Skeletal muscle cell (primary cell): ENCODE measurements around the gene SYNE2.

Experiments used
- DNase-seq: peaks from one replicate; pipeline ENCODE4 v3.0.0-alpha.2; 2010; ENCODE audit warnings: low read depth
- H3K4me3 ChIP-seq: 2 replicates; pipeline ENCODE4 v1.5.1; 2011; ENCODE audit warnings: low read depth, mild to moderate bottlenecking, control low read depth, low read length, moderate library complexity

SYNE2 gene

DNA sequence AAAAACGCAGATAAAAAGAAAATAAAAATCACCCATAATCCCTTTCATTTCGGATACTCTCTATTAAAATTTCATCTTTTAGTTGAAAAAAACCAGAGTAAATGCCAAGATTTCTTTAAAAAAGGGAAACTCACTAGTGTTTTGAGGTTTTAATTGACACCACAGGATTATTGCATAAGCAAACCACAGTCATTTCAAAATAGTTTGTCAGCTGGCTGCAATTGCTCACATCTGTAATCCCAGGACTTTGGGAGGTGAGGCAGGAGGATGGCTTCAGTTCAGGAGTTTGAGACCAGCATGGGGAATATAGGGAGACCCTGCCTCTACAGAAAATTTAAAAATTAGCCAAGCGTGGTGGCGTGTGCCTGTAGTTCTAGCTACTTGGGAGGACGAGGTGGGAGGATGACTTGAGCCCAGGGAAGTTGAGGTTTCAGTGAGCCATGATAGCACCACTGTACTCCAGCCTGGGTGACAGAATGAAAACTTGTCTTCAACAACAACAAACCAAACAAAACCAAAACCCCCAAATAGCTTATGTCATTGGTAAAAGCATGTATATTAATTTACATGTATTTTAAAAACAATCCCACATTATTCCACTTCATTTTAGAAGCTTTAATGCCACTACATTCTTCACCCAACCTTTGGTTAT, 48.8 kb downstream of the SYNE2 start:
- peak; percentile 60 for DNase-seq
- H3K4me3 ChIP-seq: no peak overlapping the region

DNA sequence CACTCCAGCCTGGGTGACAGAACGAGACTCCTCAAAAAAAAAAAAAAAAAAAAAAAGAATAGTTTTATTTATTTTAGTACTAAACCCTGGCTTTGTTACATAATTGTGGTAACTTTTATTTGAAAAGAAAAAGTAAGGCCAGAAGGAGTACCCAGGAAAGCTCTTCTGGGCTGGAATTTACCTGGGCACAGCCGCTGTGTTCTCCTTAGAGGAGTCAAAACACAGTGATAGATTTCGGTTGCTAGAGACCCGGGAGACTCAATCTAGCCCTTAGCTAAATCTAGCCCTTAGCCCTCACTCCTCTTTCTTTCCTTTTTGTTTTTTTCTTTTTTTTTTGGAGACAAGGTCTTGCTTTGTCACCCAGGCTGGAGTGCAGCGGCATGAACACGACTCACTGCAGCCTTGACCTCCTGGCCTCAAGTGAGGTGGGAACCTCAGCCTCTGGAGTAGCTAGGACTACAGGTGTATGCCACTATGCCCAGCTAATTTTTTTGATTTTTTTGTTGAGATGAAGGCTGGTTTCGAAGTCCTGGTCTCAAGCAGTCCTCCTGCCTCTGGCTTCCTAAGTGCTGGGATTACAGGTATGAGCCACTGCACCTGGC, 49.7 kb downstream of the SYNE2 start:
- no peak for DNase-seq
- H3K4me3 ChIP-seq: no peak overlapping the region

DNA sequence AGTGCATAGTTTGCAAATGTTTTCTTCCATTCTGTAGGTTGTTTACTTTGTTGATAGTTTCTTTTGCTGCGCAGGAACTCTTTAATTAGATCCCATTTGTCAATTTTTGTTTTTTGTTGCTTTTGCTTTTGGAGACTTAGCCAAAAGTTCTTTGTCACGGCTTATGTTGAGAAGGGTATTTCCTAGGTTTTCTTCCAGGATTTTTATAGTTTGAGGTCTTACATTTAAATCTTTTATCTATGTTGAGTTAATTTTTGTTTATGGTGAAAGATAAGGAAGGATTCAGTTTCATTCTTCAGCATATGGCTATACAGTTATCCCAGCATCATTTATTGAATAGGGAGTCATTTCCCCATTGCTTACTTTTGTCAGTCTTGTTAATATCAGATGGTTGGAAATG, 51.9 kb downstream of the SYNE2 start:
- H3K4me3 ChIP-seq: no peak overlapping the region
- DNase-seq: no peak

GRCh38 chr14:63905370-63905769, 52.6 kb downstream of the SYNE2 start:
- DNase-seq: no peak
- H3K4me3 ChIP-seq: no peak overlapping the region

GRCh38 chr14:63908667-63909264, 56.0 kb downstream of the SYNE2 start:
- no peak for DNase-seq

GRCh38 chr14:63909984-63910383, 57.2 kb downstream of the SYNE2 start:
- DNase-seq: no peak

More at GRCh38 chr14:63908667-63909264, 56.0 kb downstream of the SYNE2 start:
- no peak overlapping the region for H3K4me3 ChIP-seq

GRCh38 chr14:63910583-63911363, 58.0 kb downstream of the SYNE2 start:
- DNase-seq: no peak

More at GRCh38 chr14:63909984-63910383, 57.2 kb downstream of the SYNE2 start:
- H3K4me3 ChIP-seq: no peak overlapping the region

GRCh38 chr14:63911404-63911803, 58.6 kb downstream of the SYNE2 start:
- H3K4me3 ChIP-seq: no peak overlapping the region
- no peak for DNase-seq

More at GRCh38 chr14:63910583-63911363, 58.0 kb downstream of the SYNE2 start:
- H3K4me3 ChIP-seq: no peak overlapping the region

DNA sequence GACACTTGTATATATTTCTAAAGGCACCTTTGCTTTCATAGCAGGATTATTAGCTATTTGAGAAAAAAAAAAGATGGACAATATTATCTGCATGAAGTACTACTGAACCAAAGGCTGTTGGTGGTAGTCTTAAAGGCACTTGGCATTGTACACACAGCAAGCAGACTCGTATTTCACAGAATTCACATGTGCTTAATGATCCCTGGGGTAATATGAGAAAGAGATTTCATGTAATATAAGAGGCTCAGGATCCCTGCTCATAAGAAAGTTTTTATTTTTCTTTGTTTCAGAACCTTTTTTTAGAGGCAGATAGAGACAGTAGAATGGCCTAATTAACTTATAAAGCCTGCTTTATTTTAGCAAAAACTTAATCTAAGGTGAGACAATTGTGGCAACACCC, 59.5 kb downstream of the SYNE2 start:
- no peak for DNase-seq
- H3K4me3 ChIP-seq: no peak overlapping the region

DNA sequence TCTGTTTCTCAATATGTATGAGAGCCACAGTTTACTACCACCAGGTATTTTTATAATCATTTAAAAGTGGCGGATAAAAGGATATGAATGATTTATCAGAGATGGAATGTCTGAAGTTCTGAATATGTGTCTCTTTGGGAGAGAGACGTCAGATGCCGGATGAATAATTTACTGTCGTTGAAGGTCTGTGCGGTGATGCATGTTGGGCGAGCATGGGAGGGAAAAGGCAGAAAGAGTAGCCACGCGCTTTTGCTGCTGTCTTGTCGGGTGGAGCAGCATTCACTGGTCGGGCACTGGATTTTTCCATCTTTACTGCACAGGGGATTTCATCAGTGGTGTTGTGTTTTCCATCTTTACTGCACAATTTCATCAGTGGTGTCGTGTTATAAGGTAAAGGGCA, 65.6 kb downstream of the SYNE2 start:
- DNase-seq: no peak
- H3K4me3 ChIP-seq: no peak overlapping the region

DNA sequence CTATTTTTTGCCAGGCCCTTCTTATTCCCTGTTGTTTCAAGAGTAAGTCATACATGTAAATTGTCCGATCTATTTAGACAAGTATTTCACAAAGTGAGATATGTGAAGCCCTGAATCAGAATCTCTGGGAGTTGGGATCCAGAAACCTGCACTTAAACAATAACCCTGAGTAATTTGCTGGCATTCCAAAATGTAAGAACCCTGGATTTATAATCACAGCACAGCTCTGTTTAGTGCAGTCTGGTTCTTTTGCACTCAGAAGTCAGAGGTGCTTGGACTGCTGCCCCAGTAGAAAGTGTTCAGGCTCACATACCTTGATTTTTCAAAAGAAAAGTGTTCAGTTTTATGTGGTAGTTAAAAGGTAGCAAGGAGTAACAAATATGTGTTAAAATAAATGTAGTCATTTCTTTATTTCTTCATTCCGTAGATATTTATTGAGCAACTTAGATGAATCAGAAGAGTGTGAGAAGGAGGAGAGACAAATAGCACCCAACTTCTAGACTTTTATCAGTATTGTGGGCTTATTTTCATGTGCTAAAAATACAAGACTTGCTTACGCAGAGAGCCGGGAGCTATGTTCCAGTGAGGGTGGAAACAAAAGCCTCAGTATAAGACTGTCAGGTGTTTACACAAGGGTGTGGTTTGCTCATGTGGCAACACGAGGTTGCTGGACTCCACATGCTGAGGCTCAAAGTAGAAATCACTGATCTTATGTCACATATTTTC, 70.1 kb downstream of the SYNE2 start:
- no peak for DNase-seq
- no peak overlapping the region for H3K4me3 ChIP-seq

- DNase-seq: no peak
- H3K4me3 ChIP-seq: no peak overlapping the region
These were observed 70.6 kb downstream of the SYNE2 start for GRCh38 chr14:63923422-63923752.

DNA sequence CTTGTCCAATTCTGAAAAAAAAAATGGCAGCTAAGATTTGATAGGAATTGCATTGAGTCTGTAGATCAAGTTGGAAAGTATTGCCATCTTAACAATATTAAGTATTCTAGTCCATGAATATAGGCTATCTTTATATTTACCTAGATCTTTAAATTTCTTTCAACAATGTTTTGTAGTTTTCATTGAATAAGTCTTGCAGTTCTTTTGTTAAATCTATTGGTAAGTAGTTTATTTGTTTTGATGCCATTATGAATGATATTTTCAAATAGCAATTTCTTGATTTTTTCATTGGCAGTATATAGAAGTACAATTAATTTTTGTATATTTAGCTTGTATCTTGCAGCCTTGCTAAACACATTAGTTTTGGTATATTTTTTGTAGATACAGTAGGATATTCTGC, 71.6 kb downstream of the SYNE2 start:
- no peak overlapping the region for H3K4me3 ChIP-seq
- no peak for DNase-seq

DNA sequence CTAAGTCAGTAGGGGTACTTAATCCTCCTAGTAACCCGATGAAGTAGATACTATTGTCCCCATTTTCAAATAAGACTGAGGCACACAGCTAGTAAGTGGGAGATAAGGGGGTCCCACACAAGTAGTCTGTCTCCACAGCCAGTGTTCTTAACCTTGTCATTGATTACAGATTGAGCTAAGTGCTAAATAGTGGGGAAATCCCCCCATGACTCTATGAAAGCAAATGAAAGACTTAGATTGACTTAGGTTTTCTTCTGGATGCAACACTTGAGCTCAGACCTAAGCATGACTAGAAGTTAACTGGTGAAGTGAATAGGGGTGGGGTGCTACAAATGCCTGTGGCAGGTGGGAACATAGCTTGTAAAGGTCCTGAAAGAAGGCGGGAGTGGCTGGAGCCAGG, 73.8 kb downstream of the SYNE2 start:
- no peak overlapping the region for H3K4me3 ChIP-seq
- DNase-seq: no peak

GRCh38 chr14:63928744-63929174, 76.0 kb downstream of the SYNE2 start:
- H3K4me3 ChIP-seq: no peak overlapping the region
- DNase-seq: no peak

GRCh38 chr14:63933110-63933509, 80.3 kb downstream of the SYNE2 start:
- DNase-seq: no peak

GRCh38 chr14:63933711-63934110, 80.9 kb downstream of the SYNE2 start:
- no peak for DNase-seq
- H3K4me3 ChIP-seq: no peak overlapping the region

More at GRCh38 chr14:63933110-63933509, 80.3 kb downstream of the SYNE2 start:
- H3K4me3 ChIP-seq: no peak overlapping the region

- H3K4me3 ChIP-seq: no peak overlapping the region
- DNase-seq: no peak
These were observed 85.6 kb downstream of the SYNE2 start for GRCh38 chr14:63938198-63939005.

DNA sequence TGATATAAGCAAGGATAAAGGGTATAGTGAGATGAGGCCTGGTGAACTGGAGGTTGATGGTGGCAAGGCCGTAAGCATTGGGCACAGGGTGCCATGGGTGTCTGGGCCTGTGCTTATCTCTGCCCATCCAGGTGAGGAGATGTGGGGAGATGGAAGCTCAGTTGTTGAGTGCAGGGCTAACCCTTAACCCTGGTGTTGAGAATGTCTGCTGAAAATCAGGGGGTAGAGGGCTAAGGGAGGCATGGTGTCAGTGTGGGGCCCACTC, 86.1 kb downstream of the SYNE2 start:
- H3K4me3 ChIP-seq: no peak overlapping the region
- DNase-seq: no peak
